OCI-LY1 (cell line): ENCODE data around the gene SCAPER.

Source experiments
- EZH2 ChIP-seq: fragments of 200-600 bp; sonication (generic), shearing (Covaris generic); IDR thresholded peaks from 2 replicates; pipeline ENCODE4 v1.8.0; 2017; ENCODE audit warnings: borderline replicate concordance, mixed run types, mild to moderate bottlenecking, antibody characterized with exemption, low read length, moderate library complexity, mixed read lengths
- TF ChIP-seq, protein P1 (sequence below): fragments of 200-600 bp; sonication (generic), shearing (Covaris generic); IDR thresholded peaks from 2 replicates; pipeline ENCODE4 v1.5.1; 2017; ENCODE audit warnings: mild to moderate bottlenecking, antibody characterized with exemption, low read length, moderate library complexity, mixed read lengths

DNA sequence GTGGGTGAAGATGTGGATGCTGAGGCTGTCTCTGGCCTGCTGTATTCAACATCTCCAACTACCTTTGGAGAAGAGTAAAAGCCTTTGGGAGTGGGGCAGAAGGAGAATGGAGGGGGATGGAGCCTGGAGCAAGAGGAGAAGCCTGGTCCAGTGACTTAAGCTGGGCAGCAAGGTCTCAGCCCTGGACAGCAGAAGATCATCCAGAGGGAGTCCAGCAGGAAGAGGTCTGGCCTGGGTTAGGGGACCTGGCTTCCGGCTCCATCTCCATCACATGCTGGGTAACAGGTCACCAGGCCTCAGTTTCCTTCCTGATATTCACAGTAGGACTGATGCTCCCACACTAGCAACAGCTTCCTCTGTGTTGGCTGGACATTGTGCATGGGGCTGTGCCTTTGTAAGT, 572.3 kb downstream of the SCAPER start:
- TF ChIP-seq, protein P1, sequence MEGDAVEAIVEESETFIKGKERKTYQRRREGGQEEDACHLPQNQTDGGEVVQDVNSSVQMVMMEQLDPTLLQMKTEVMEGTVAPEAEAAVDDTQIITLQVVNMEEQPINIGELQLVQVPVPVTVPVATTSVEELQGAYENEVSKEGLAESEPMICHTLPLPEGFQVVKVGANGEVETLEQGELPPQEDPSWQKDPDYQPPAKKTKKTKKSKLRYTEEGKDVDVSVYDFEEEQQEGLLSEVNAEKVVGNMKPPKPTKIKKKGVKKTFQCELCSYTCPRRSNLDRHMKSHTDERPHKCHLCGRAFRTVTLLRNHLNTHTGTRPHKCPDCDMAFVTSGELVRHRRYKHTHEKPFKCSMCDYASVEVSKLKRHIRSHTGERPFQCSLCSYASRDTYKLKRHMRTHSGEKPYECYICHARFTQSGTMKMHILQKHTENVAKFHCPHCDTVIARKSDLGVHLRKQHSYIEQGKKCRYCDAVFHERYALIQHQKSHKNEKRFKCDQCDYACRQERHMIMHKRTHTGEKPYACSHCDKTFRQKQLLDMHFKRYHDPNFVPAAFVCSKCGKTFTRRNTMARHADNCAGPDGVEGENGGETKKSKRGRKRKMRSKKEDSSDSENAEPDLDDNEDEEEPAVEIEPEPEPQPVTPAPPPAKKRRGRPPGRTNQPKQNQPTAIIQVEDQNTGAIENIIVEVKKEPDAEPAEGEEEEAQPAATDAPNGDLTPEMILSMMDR = no peak
- TF ChIP-seq EZH2 = no peak
